Measurements from ENCODE around the gene LDHAL6B. TPM values are rescaled to one million over a fixed set of nuclear protein-coding genes. Genes with fewer than 3 reads are reported as not detected.

LDHAL6B gene
- total RNA-seq, 1 donor from 2014 or later, result not detected

DNA sequence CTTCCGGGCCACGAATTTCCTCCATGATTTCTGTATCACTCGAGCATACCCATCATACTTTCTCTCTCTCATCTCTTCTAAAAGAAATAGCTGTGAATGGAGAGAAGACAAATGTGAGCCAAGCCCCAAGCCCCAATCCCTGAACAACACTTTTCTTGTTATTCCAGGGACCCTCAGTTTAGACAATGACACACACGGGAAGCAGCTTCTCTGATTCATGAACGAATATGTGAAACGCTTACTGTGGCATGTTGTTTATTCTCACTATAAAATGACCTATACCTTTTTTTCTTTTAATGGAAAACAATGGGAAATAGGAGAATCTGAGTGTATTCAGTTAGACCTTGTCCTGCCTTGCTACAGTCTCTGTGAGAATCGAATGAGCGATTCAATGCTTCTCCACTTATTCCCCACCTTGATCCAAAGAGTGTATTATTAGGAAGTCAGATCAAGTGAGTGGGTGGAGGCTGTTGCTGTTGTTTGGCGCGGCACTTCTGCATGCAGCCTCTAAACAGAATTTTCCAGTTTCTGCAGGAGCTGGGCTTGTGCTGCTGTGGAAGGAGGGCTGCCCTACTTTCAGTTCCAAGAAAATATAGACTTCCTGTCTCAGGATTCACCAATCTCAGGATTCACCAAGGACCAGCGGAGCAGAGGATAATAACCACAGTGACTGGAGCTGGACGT lies 32.4 kb upstream of the LDHAL6B start:
- Mint-ChIP-seq H3K27ac (no peak overlapping the region), H3K27me3 (no peaks in the 10 kb centered on the region), H3K36me3 (peaks cover 27% of the 10 kb centered on the region), H3K9me3 (no peaks in the 10 kb centered on the region), H3K4me1 (ENCODE audit: unreplicated experiment) (peaks cover 3% of the 10 kb centered on the region), H3K4me3 (no peak overlapping the region)
- TF ChIP-seq, protein P1, sequence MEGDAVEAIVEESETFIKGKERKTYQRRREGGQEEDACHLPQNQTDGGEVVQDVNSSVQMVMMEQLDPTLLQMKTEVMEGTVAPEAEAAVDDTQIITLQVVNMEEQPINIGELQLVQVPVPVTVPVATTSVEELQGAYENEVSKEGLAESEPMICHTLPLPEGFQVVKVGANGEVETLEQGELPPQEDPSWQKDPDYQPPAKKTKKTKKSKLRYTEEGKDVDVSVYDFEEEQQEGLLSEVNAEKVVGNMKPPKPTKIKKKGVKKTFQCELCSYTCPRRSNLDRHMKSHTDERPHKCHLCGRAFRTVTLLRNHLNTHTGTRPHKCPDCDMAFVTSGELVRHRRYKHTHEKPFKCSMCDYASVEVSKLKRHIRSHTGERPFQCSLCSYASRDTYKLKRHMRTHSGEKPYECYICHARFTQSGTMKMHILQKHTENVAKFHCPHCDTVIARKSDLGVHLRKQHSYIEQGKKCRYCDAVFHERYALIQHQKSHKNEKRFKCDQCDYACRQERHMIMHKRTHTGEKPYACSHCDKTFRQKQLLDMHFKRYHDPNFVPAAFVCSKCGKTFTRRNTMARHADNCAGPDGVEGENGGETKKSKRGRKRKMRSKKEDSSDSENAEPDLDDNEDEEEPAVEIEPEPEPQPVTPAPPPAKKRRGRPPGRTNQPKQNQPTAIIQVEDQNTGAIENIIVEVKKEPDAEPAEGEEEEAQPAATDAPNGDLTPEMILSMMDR (conservative IDR thresholded peaks at IDR 0.05), result no peak
- no peak for DNase-seq (ENCODE audit: extremely low spot score, unreplicated experiment)

DNA sequence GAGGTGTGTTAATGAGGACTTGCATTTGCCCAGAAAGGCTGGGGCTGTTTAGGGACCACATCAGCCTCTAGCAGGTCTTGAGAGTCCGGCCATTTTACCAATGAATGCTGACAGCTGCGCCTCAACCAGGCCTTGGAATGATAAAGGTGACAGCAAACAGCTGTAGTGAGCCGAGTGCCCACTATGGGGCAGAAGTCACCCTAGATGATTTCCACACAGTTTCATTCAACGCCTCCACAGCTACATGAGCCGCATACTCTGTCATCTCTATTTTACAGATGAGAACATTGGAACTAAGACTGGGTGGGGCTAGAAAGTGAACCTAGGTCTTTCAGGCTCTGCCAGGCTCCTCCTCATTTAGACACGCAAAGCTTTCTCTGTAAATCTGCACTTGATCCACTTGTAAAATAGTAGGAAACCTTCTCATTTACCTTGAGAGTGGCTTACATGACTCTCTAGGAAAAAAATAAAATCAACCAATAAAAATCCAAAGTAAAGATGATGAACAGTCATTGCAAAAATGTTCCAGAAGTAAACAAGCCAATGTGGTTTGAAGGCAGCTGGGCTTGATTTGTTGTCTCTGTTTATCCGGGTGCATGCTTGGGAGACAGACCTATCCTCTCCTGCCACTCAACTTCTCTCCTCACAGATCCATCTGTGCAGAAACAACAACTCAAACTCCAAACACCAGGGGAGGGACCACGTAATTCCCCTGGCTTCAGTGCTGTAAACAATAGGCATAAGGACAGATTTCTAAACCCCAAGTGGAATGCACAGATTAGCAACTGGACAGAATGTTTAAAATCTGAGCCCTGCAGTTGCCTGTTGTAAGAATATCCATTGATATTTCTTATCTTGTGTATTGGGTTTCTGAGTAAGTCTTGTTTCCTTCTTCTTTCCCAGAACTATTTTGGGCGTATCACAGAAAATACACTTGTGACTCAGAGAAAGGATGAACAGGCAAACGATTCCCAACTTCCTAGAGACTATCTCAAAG lies 31.5 kb upstream of the LDHAL6B start:
- TF ChIP-seq, protein P1 (conservative IDR thresholded peaks at IDR 0.05), result peak; percentile 77
- no peak for DNase-seq (ENCODE audit: extremely low spot score, unreplicated experiment)
- peaks cover 30% of the 10 kb centered on the region for H3K36me3 Mint-ChIP-seq
- no peak overlapping the region for H3K4me3 Mint-ChIP-seq
- H3K27ac Mint-ChIP-seq, result peak overlapping the region; percentile 58
- no peaks in the 10 kb centered on the region for H3K9me3 Mint-ChIP-seq
- no peaks in the 10 kb centered on the region for H3K4me1 Mint-ChIP-seq (ENCODE audit: unreplicated experiment)
- no peaks in the 10 kb centered on the region for H3K27me3 Mint-ChIP-seq

DNA sequence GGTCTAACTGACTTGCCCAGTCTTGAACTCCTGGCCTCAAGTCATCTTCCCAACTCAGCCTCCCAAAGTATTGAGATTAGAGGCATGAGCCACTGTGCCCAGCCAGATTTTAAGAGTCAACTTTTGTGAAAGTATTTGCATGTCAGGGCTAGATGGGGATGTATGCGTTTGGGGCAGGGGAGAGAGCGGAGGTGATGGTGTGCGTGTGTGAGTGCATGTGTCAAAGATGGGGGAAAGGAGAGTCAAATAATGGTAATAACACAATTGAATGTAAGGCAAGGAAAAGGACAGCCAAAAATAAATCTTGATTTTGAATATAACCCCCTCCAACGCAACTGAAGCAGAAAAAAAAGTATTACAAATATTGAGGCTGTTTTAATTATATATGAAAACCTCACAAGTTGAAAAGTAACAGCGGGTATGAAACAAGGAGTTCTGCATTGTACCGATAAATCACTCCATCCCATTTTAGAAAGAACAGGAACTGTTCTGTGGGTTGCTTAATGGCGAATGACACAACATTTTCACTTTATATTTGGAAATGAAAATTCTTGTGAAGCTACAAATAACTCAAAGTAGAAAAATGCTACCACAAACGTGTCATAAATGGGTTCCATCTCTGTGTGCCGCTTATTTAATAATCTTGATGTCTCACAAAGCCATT lies 29.9 kb upstream of the LDHAL6B start:
- Mint-ChIP-seq H3K36me3 (peaks cover 36% of the 10 kb centered on the region), H3K4me1 (ENCODE audit: unreplicated experiment) (no peaks in the 10 kb centered on the region), H3K27ac (no peak overlapping the region), H3K4me3 (no peak overlapping the region), H3K9me3 (peaks cover 8% of the 10 kb centered on the region), H3K27me3 (no peaks in the 10 kb centered on the region)
- TF ChIP-seq, protein P1 (conservative IDR thresholded peaks at IDR 0.05), result no peak
- DNase-seq (ENCODE audit: extremely low spot score, unreplicated experiment), result no peak

DNA sequence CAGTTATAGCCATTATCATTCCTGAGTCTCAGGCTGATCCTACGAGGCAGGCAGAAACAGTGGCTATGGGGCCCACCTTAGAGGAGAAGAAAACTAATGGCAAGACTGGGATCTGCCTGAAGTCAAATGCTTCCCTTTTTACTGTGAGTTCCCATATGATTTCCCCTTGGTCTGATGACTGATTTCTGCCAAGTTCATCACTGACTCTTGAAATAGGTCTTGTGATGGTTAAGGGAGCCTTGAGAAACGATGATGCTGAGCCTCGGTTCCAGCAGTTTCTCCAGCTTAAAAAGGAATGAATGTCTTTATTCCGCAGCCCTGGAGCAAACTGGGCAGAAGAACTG lies 29.4 kb upstream of the LDHAL6B start:
- no peak for DNase-seq (ENCODE audit: extremely low spot score, unreplicated experiment)
- Mint-ChIP-seq H3K9me3 (peaks cover 8% of the 10 kb centered on the region), H3K4me1 (ENCODE audit: unreplicated experiment) (no peaks in the 10 kb centered on the region), H3K27ac (no peak overlapping the region), H3K27me3 (no peaks in the 10 kb centered on the region), H3K4me3 (no peak overlapping the region), H3K36me3 (peaks cover 36% of the 10 kb centered on the region)
- TF ChIP-seq, protein P1 (conservative IDR thresholded peaks at IDR 0.05), result no peak

DNA sequence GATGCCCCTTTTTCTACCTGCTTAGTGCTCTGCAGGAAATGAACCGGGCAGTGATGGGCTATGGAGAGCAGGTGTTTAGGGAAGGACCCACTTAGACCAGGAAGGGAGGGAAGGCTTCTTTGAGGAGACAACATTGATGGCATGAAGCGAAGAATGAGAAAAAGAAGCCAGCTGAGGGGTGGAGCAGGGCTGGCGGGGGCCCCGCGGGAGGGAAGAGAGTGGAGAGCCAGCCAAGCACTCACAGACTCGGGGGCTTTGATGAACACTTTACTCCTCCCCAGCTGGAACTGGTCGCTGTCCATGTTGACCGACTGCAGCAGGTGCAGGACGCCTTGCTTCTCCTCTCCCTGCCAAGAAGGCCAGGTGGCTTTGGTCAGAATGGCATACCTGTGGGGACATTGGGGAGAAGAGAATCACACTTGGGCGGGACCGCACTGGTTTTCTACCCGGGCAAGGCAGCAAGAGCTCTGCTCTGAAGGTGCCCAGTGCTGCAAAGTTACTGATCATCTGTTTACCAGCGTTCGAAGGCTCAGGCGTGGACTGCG lies 28.4 kb upstream of the LDHAL6B start:
- H3K27ac Mint-ChIP-seq, result no peak overlapping the region

More for the DNA sequence above, 28.4 kb upstream of the LDHAL6B start:
- peaks cover 8% of the 10 kb centered on the region for H3K9me3 Mint-ChIP-seq
- no peaks in the 10 kb centered on the region for H3K4me1 Mint-ChIP-seq (ENCODE audit: unreplicated experiment)
- peaks cover 36% of the 10 kb centered on the region for H3K36me3 Mint-ChIP-seq
- no peak overlapping the region for H3K4me3 Mint-ChIP-seq
- DNase-seq (ENCODE audit: extremely low spot score, unreplicated experiment), result no peak
- H3K27me3 Mint-ChIP-seq, result no peaks in the 10 kb centered on the region
- TF ChIP-seq, protein P1 (conservative IDR thresholded peaks at IDR 0.05), result no peak

Measured in type B pancreatic cell (in vitro differentiated cells).